Muscle layer of duodenum (tissue), 2 donors: ENCODE measurements around the gene AKT1.

ENCODE experiments used
- H3K27ac ChIP-seq: one replicate; pipeline ENCODE4 v1.7.0; 2013; ENCODE audit warnings: mild to moderate bottlenecking, low read length
- H3K27me3 ChIP-seq: one replicate; pipeline ENCODE4 v1.7.0; 2013; ENCODE audit warnings: low read depth, mild to moderate bottlenecking, control low read depth, low read length
- H3K36me3 ChIP-seq, 2 donors: one replicate each; pipeline ENCODE4 v1.7.0; 2013; ENCODE audit warnings: low read length in 2 of 2, control low read depth in 1 of 2, mild to moderate bottlenecking in 1 of 2; ENCODE audit not compliant: insufficient read depth in 2 of 2, control insufficient read depth in 1 of 2
- H3K4me1 ChIP-seq, 2 donors: one replicate each; pipeline ENCODE4 v1.7.0; 2013; ENCODE audit warnings: low read length in 2 of 2, mild to moderate bottlenecking in 2 of 2, control low read depth in 1 of 2, moderate library complexity in 1 of 2; ENCODE audit not compliant: insufficient read depth in 2 of 2, control insufficient read depth in 1 of 2
- H3K4me3 ChIP-seq, 2 donors: one replicate each; pipeline ENCODE4 v1.7.0; 2013; ENCODE audit warnings: low read length in 2 of 2, low read depth in 1 of 2, mild to moderate bottlenecking in 1 of 2
- H3K9me3 ChIP-seq, 2 donors: one replicate each; pipeline ENCODE4 v1.7.0; 2013; ENCODE audit warnings: low read length in 2 of 2, control low read depth in 1 of 2, mild to moderate bottlenecking in 1 of 2; ENCODE audit not compliant: control insufficient read depth in 1 of 2
- donor health status: healthy.

The AKT1 gene

DNA sequence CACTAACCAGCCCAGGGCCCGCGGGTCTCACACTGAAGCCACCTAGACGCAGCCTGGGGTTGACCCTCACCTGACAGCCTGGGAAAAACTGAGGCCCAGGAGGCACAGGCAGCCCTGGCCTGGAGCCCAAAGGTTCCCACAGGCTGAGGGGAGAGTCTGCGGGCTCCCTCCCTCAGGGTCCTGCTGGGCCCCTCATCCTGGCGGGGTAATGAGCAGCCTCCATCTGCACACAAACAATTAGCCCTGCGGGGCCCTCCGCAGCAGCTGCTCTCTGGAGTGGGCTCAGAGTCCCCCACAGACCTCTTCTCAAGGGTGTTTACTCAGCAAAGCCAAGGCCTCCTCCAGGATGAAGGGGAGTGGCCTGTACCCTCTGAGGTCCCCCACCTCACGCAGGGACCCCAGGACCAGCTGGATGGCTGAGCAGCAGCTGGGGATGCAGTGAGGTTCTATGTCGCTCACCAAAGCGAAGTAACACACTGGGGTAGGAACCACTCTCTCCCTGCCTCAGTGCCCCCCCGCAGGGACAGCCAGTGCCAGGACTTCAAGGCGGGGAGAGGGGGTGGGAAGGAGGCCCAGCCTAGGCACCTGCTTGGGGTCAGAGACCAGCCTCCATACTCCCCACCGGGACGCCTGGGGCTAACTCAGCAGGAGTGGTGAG lies 7.3 kb downstream of the AKT1 start:
- no peak overlapping the region for H3K4me3 ChIP-seq
- H3K36me3 ChIP-seq = peaks cover 6 to 16% of the 10 kb centered on the region in 2 donors
- H3K27me3 ChIP-seq = no peaks in the 10 kb centered on the region
- H3K4me1 ChIP-seq = peaks cover 5 to 37% of the 10 kb centered on the region in 2 donors
- H3K27ac ChIP-seq = no peak overlapping the region
- H3K9me3 ChIP-seq = no peaks in the 10 kb centered on the region

GRCh38 chr14:104787736-104788135 lies 7.8 kb downstream of the AKT1 start:
- no peak overlapping the region for H3K27ac ChIP-seq
- H3K27me3 ChIP-seq = no peaks in the 10 kb centered on the region
- H3K36me3 ChIP-seq = peaks cover 6 to 16% of the 10 kb centered on the region in 2 donors
- H3K9me3 ChIP-seq = no peaks in the 10 kb centered on the region
- peaks cover 0 to 32% of the 10 kb centered on the region in 2 donors for H3K4me1 ChIP-seq
- H3K4me3 ChIP-seq = no peak overlapping the region

- Histone ChIP-seq H3K27me3 (no peaks in the 10 kb centered on the region), H3K9me3 (no peaks in the 10 kb centered on the region), H3K4me3 (no peak overlapping the region), H3K36me3 (peaks cover 6 to 16% of the 10 kb centered on the region in 2 donors), H3K4me1 (peaks cover 0 to 30% of the 10 kb centered on the region in 2 donors), H3K27ac (no peak overlapping the region)
Observed at GRCh38 chr14:104786726-104787675, 8.5 kb downstream of the AKT1 start.

DNA sequence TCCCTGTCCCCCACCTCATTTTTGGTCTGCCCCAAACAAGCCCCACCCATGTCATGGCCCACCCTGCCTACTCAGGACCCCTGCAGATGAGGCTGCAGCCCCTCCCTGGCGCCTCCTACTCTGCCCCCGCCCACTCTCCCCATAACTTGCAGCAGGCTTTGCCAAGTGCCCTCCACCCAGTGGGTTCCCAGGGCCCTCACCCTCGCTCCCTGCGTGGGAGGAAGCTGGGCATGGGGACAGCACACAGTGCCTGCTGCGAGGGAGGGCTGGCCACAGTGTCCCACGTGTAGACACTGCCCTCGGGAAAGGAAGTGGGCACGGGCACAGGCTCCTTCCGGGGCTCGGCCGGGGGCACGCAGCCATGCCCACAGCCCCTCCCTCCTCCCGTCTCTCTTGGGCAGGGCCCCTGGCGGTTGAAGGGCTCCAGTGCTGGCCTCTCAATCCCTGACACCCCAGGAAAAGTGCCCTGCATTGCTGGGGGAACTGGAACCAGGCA lies 9.4 kb downstream of the AKT1 start:
- Histone ChIP-seq H3K27ac (no peak overlapping the region), H3K9me3 (no peaks in the 10 kb centered on the region), H3K4me3 (no peak overlapping the region), H3K4me1 (peaks cover 0 to 37% of the 10 kb centered on the region in 2 donors), H3K27me3 (no peaks in the 10 kb centered on the region), H3K36me3 (peaks cover 6 to 10% of the 10 kb centered on the region in 2 donors)

DNA sequence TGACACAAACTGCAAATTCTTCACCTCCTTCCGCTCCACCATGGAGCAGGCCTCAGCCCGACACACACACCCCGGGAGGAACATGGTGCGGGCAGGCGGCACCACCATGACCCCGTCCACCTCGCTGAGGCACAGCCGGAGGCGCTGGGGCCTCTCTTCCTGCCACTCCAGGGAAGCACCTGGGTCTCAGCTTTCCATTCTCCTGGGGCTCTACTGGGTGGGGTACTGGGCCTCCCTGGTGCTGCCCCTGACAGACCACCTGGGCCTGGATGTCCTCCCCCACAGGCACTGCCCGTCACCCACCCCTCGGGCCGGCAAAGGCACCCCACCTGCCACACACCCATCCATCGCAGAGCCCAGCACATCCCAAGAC lies 9.9 kb downstream of the AKT1 start:
- Histone ChIP-seq H3K4me1 (peaks cover 0 to 37% of the 10 kb centered on the region in 2 donors), H3K27ac (no peak overlapping the region), H3K4me3 (no peak overlapping the region), H3K9me3 (no peaks in the 10 kb centered on the region), H3K27me3 (no peaks in the 10 kb centered on the region), H3K36me3 (peaks cover 5 to 6% of the 10 kb centered on the region in 2 donors)

DNA sequence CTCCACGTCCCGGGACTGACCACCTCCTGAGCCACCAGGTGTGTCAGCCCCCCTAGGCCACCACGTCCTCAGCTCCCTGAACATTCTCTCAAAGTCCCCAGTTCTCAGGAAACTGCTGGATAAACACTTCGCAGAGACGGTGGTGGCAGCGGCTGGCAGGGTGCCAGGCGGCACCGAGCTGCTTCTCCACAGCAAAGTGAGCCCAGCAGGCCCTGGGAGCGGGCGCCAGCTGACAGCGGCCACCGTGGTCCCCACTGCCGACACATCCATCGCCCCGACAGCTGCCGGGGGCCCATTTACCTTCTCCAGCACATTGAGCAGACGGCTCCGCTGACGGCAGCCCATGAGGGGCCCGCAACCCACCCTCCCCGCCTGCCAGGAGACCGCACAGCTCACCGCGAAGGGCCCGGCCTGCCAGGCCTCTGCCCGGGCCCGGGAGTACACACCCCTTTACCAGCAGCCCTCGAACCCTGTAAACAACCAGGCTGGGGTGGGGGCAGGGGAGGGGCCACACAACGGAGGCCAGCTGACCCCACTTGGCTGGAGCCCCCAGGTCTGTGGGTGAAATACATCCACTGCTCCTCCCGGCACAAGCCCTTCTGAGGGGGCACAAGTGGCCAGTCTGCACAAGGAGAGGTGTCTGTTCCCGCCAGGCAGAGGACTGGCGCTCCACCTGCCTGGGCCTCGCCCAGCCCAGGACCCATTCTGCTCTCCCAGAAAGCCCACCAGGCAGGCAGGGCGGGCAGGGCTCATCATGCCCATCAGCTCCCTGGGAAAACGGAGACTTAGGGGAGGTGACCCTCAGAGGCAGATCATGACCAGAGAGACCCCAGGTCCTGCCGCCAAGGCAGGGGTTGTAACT lies 10.5 kb downstream of the AKT1 start:
- Histone ChIP-seq H3K36me3 (peaks cover 0 to 7% of the 10 kb centered on the region in 2 donors), H3K9me3 (no peaks in the 10 kb centered on the region), H3K27me3 (no peaks in the 10 kb centered on the region), H3K4me3 (no peak overlapping the region), H3K4me1 (peaks cover 0 to 37% of the 10 kb centered on the region in 2 donors), H3K27ac (no peak overlapping the region)

- H3K27ac ChIP-seq = no peak overlapping the region
Observed at GRCh38 chr14:104784218-104784568, 11.4 kb downstream of the AKT1 start.

DNA sequence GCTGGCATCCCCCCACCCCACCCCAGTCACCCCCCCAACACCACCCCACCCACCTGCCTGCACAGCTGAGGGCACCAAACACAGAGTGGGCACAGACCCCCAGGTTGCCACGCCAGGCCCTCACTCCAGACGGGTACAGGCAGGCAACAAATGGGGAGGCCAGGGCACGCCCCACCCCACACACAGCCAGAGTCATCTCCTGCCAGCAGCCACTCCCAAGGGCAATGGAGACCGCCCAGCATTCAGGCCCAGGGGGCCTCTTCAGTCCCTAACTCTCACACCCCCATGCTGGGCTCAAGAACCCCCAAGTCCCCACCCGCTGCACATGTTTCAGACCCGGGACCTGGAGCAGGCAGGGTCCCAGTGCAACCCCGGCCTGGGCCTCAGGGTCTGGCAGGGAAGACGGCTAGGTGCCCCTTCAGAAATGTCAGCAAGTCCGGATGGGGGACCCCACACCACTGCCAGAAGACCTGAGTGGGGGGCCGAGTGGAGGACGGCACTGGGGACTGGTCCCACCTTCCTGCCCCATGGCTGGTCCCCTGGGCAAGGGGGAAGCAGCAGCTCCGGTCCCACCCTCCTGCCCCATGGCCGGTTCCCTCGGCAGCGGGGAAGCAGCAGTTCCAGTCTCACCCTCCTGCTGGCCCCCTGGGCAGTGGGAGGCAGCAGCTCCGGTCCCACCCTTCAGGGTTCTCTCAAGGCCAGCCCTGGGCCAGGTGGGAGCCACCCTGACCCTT lies 11.9 kb downstream of the AKT1 start:
- Histone ChIP-seq H3K9me3 (no peaks in the 10 kb centered on the region), H3K4me1 (peaks cover 0 to 37% of the 10 kb centered on the region in 2 donors), H3K4me3 (no peak overlapping the region), H3K27me3 (no peaks in the 10 kb centered on the region), H3K27ac (no peak overlapping the region), H3K36me3 (peaks cover 3 to 4% of the 10 kb centered on the region in 2 donors)

More at GRCh38 chr14:104784218-104784568, 11.4 kb downstream of the AKT1 start:
- H3K4me3 ChIP-seq = no peak overlapping the region
- peaks cover 0 to 37% of the 10 kb centered on the region in 2 donors for H3K4me1 ChIP-seq
- no peaks in the 10 kb centered on the region for H3K27me3 ChIP-seq
- H3K9me3 ChIP-seq = no peaks in the 10 kb centered on the region
- H3K36me3 ChIP-seq = peaks cover 4 to 5% of the 10 kb centered on the region in 2 donors

- Histone ChIP-seq H3K9me3 (no peaks in the 10 kb centered on the region), H3K4me3 (no peak overlapping the region), H3K4me1 (peaks cover 0 to 28% of the 10 kb centered on the region in 2 donors), H3K36me3 (peaks cover 3 to 4% of the 10 kb centered on the region in 2 donors), H3K27ac (no peak overlapping the region), H3K27me3 (no peaks in the 10 kb centered on the region)
Observed at GRCh38 chr14:104782808-104783139, 12.8 kb downstream of the AKT1 start.

- Histone ChIP-seq H3K9me3 (no peaks in the 10 kb centered on the region), H3K4me1 (peaks cover 0 to 25% of the 10 kb centered on the region in 2 donors), H3K4me3 (no peak overlapping the region), H3K27me3 (no peaks in the 10 kb centered on the region), H3K27ac (no peak overlapping the region), H3K36me3 (peaks cover 3 to 4% of the 10 kb centered on the region in 2 donors)
Observed at GRCh38 chr14:104782086-104782807, 13.3 kb downstream of the AKT1 start.
